Stimulated activated CD4-positive, alpha-beta T cell treated with anti-CD3 and anti-CD28 coated beads, Interleukin-4, amount 100 ng/mL, for 24 hours (primary cell): Measurements from ENCODE around the gene UTS2R.

Experiments used
- DNase-seq: peaks from one replicate; pipeline ENCODE4 v3.0.0-alpha.2; 2020

Gene UTS2R

DNA sequence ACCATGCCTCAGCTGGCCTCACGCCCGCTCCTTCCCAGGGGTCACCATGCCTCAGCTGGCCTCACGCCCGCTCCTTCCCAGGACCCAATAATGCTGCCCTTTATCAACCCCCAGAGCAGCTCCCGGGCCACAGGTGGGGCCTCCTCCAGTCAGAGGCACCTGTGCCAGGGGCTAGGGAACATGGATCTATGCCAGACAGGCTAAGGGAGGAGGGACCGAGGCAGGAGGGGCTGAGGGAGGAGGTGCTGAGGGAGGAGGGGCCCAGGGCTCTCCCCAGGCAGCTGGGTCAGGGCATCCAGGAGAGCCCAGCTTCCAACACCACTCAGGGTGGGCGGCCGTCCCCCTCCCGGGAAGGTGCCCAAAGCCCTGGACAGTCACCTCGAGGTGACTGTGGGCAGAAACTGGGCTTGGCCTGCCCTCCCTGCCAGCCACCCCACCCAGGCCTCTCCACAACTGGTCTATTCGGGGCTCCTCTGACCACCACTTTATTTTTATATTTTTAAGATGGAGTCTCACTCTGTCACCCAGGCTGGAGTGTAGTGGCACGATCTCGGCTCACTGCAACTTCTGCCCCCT, 19.4 kb downstream of the UTS2R start:
- no peak for DNase-seq

DNA sequence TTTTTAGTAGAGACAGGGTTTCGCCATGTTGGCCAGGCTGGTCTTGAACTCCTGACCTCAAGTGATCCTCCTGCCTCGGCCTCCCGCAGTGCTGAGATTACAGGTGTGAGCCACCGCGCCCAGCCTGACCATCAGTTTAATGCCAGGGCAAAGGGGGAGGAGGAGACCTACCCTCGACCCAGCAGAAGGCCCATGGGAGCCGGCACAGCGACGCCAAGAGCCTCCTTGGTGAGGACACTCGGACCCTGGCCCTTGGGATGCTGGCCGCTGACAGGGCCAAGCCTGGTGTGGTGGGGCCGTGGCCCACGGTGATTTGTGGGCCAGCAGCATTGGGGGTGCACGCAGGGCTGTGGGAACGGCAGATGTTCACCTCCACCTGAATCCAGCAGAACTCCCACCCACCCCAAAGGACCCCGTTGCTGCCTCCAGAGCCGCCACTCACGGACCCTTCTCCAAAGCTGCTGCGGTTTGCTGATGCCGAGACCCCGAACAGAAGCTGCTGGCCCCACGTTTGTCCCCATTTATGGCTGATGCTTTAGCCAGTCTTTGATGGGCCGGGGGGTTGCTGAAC, 20.0 kb downstream of the UTS2R start:
- no peak for DNase-seq

DNA sequence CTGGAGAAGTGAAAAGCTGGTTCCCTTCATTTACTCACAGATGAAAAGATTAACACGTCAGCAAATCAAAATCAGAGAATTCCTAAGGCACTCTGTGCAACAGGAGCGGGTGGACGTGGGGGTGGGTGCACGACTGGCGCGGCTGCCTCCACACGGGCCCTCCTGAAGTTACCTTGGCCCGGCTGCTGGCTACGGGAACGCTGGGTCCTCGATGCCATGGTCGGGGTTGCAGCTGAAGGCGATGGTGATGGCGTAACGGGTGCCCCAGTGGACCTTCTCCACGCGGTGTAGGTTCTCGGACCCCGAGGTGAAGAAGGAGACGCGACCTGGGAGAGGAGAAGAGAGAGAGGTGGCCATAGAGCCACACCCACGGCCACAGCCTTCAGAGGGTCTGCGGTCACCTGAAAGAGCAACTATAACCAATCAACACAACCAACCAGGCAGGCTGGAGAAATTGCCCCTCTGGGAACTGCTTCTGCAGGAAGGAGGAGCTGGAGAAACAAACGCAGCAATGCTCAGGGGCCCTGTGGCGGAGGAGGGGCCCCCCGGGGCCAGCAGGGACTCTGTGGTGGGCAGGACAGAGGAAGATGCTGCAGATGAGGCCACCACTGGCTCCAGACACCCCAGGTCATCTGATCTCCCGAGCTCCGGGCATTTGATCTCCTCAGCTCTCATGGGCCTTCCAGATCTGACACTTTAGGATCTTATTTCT, 20.8 kb downstream of the UTS2R start:
- no peak for DNase-seq

DNA sequence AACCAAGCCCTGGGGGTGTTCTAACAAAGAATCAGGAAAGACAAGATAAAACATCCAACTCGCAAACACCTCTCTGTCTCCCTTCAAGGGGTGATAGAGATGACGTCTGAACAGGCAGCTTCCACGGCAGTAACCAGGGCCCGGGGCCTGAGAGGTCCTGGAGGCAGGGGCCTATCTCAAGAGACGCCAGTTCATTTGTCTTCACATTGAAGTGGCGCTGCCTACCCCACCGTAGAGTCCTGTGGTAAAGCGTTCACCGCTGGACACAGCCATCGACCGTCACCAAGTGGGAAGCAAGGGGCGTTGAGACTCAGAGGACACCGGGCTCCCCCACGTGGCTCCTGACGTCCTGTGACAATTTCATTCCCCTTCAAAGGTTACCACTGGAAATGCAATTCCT, 21.4 kb downstream of the UTS2R start:
- DNase-seq, result no peak

DNA sequence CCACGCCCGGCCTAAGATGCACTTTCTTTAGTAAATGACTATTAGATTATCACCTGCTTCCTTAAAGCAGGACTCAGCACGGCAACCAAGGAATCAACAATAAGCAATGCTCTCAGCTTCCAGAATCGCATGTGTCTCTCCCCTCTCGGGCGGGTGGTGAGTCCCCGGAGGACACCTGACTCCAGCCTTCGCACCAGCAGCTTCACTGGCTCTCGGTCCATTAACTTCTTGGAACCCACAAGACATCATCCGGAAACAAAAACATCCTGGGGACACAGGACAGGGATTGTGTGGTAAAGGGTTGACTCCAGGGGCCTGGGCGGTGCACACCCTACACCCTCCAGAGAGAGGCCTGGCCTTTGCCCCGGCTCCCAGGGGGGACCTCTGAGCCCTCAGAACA, 22.7 kb downstream of the UTS2R start:
- no peak for DNase-seq

DNA sequence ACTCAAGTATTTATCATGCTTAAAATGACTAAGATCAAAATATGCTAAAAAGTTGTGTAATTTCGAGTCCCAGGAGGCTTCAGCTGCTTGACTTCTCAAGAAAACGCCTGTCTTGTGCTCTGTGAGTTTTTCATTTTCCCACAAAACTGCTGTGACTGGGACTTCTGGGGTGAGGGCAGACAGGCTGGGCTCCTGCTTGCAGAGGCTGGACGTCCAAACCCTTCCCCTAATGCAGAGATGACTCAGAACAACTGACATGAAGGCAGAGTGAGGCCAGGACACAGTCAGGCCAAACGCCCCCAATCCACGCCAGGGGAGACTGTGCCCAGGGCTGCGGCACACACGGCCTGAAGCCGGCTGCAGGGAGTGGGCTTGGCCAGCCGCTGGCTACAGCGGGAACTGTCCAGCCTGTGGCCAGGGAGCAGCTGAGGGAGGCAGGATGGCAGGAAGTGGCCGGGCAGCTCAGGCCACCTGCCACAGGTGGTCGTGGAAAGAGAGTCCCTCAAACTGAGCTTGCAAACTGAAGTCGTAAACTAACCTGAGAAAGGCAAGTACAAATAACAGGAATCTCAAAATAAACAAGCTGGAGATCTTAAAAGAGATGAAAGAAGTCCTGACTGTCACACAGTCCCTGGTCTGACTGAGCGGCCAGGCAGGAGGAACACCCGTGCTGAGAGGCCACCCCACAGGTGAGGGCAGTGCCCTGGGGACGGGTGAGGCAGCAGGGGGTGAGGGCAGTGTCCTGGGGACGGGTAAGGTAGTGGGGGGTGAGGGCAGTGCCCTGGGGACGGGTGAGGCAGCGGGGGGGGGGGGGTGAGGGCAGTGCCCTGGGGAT, 25.3 kb downstream of the UTS2R start:
- DNase-seq, result no peak

DNA sequence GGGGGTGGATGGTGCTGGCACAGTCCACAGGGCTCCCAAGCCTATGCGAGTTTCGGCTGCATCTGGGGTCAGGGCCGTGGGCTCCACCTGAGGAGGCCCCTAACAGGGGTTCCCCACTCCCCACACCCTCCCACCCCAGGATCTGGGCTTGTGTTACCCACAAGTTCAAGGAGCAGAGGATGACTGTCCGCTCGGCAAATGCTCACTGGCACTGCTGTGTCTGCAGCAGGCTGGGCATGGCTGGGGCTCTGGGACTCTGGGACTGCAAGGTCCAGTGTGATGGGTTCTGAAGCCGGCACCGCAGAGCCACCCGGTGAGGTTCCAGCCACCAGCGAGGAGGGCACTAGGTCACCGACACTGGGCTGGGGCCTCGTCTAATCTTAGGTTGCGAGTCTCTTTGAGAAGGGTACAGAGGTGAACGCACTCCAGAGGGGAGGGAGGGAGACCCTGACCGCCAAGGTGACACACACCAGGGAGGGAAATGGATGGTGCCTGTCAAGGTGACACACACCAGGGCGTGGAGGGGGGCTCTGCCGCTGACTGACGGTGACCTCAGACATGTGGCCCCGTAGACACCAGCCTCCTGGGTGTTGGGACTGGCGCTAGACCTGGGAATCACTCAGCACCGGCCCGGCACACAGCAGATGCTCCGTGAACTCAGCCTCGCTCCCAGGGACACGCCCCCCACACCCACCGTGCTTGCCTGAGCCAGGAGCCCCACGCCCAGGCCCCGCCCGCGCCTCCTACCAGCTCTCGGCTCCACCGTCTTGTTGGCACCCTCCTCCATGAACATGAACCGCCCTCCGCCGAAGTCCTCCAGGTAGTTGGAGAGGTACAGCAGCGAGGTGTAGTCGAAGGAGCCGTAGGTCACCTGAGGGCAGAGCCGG, 26.1 kb downstream of the UTS2R start:
- DNase-seq, result no peak

DNA sequence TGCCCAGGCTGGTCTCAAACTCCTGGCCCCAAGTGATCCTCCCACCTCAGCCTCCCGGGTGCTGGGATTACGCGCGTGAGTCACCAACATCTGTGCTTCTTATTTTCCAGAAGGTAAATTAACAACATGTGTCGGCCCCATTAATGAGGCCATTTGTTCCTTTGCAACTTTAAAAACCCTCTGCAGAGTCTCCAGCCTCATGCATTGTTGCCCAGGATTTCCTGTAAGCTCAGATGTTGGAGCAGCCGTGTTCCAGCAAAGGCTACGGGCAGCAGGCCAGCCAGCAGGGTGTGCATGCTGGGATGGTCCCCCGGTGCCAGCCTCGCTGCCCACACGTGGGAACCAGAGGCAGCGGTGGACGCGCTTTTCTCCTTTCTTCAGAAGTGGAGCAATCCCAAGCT, 27.5 kb downstream of the UTS2R start:
- DNase-seq, result no peak

DNA sequence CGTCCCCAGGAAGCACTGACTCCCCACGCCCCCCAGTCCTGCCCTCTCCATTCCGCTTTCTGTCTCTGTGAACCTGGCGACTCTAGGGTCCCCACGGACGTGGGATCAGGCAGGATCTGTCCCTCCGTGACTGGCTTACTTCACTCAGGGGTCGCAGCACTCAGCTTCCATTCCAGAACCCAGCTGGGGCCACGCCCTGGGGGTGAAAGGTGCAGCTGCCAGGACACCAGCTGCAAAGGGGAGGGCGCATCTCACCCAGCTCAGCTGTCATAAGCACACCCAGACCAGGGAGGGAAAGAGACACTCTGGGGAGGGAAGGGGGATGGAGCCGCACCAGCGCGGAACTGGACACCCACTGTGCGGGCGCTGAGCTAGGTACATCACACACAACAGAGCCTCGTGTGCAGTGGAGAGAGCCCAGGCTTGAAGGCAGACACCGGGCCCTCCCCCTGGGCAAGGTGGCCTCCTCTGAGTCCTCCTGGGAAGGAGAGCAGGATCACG, 28.1 kb downstream of the UTS2R start:
- no peak for DNase-seq

DNA sequence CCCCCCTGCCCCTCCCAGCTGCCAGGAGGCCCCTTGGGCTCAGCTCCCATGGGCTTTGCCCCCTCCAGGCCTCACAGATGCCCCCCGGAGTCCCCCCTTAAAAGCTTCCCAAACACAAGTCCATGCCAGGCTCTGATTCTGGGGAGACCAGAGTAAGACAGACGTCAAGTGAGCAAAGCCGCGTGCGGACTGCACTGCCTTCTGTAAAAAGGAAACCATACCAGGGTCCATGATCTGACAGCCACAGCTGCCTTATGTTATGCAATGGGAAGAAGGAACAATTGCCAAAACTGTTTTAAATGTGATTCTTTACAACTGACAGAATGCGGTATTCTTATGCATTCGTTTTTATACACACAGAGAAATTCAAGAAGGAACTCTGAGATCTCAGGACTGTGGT, 28.6 kb downstream of the UTS2R start:
- no peak for DNase-seq

DNA sequence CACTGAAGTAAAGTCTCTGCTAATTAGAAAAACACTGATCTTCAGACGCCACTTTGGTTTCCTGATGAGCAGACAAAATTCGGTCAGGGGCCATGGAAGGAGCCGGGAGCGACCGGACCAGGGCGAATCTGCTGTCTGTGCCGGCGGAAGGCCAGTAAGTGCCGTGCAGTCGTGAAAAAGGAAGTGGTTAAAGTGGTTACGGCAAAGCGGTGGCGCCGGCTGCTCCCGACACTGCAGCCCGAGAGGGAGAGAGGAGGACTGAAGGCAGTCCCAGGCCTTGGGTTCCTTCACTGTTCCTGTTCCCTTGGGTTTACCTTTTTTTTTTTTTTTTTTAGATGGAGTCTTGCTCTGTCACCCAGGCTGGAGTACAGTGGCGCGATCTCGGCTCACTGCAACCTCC, 29.3 kb downstream of the UTS2R start:
- DNase-seq, result peak; percentile 51

DNA sequence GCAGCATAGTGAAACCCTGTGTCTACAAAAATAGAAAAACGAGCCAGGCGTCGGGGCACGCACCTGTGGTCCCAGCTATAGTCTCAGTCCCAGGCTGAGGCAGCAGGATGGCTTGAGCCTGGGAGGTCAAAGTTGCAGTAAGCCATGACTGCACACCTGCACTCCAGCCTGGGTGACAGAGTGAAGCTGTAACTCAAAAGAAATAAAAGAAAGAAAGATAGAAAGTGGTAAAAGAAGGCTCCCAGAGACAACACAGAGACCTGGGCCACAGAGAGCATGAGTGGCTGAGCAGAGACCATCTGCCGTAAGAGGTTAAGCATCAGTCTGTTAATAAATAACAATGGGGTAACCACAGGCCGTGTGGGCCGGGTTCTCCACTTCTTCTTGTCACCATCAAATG, 31.3 kb downstream of the UTS2R start:
- DNase-seq, result no peak

DNA sequence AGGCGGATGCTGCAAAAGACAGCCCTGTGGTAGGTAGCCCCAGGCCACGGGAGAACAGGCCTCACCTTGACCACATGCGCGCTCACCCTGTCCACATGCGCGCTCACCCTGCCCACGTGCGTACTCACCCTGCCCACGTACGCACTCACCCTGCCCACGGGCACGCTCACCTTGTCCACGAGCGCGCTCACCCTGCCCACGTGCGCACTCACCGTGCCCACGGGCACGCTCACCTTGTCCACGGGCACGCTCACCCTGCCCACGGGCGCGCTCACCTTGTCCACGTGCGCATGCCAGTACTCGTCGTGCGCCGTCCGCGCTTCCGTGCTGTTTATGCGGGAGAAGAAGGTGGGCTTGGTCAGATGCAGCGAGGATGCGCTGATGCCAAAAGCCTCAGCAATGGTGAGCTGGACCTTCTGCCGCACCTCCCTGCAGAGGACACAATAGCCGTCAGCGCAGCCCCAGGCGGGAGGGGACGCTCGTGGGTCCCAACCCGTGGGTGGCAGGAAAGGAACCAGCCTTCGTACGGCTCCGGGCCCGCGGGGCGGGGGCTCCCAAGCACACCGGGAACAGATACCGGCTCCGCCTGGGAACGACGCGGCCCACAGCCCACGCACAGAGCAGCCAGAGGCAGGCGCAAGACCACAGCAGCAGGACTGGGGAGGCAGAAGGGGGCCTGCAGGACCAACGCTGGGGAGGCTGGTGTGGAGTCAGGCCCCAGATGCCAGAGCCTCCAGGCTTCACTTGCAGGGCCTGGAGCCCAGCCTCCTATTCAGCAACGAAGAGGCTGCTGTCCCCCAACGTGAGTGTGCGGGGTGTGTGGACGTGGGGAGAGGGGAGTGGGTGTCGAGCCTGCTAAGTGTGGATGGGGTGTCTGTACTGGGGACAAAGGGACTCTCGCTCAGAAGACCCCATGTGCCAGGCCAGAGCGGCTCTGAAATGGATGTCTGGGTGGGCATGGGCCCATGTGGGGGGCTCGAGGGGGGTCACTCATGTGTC, 32.4 kb downstream of the UTS2R start:
- DNase-seq, result no peak

DNA sequence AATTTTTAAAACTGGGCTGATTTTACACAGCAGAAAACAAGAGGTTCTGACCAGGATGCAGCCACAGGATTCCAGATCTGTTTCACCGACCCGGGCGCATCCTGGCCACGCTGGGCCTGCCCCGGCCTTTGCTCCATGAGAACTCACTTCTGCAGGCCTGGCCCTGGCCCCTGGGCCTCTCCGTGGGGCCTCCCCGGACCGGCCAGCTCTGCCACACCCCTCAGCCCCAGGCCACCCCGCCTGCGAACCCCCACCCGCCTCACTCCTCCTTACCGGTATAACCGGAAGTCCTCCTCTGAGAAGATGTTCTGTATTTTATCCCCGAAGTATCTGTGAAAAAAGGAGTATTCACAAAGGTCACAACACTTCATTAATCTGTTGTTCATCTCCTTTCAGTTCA, 33.5 kb downstream of the UTS2R start:
- no peak for DNase-seq

DNA sequence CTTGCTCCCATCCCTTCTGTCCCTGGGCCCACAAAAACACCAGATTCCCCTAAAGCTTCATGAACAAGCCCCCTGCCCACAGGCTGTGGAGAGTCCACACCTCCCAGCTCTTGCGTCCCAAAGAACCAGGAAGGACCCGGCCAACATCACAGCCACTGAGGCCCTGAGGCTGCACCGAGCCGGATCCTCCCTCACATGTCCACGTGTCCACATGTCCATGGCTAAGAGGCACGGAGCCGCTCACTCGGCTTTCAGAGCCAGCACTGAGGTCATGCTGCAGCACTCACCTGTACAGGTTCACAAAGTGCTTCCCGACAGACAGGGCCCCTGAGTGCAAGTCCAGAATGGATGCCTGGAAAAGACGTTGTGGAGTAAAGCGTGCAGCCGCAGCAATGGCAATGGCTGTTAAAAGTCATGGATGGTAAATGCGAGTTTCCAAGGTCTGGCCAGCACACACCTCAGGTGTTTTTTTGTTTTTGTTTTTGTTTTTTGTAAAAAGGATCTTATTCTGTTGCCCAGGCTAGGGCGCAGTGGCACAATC, 34.6 kb downstream of the UTS2R start:
- no peak for DNase-seq

DNA sequence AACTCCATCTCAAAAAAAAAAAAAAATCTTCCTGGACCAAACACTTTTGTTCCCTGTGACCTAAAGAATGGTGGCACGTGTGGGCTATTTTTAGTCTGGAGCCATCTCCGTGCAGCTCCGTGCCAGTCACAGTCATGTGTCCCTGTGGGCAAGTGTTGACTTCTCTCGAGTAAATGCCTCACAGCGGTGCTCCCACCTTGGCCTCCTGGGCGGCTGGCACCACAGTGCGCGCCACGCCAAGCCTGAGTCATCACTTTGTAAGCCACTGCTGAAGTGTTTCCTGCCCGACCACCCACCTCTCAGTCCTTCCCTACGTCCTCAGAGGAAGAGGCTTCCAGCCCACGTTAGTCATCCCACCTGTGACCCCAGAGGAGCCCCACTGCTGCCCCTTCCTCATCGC, 35.7 kb downstream of the UTS2R start:
- DNase-seq, result no peak

DNA sequence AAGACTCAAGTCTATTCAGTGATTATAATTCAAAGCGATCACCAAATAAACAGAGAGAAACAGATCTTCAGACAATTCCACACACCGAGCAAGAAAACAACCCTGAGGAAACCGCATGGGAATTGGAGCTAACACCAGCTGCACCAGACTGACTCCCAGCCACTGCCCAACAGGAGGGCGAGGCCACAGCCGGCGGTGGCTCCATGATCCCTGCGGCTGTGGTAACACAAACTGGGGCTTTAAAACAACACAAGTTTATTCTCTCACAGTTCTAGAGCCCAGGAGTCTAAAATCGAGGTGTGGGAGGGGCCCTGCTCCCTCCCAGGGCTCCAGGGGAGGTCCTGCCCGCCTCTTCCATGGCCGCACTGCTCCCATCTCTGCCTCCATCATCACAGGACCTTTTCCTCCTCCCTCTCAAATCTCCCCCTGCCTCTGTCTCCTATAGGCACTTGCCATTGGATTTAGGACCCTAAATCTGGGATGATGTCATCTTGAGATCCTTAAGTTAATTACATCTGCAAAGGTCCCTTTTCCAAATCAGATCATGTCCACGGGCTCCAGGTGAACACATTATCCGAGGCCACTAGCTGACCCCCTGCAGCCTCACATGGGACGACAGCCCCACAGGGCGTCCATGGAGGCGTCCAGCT, 36.8 kb downstream of the UTS2R start:
- DNase-seq, result no peak

DNA sequence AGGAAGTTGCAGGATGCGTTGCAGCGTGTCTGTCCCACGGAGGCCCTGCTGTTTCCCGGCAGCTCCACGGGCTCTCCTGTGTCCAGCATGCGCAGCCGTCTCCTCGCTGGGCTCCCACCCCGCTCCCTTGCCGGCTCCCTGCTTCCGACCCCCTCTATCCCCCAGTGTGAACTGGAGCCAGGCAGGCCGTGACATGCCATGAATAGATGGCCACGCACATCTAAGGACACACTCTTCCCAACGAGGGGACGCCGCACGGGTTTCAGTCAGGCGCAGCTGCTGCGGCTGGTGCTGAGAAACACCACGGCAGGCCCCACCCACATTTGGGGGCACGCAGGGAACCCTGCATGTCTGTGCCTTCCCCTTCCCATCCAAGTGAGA, 37.4 kb downstream of the UTS2R start:
- no peak for DNase-seq

DNA sequence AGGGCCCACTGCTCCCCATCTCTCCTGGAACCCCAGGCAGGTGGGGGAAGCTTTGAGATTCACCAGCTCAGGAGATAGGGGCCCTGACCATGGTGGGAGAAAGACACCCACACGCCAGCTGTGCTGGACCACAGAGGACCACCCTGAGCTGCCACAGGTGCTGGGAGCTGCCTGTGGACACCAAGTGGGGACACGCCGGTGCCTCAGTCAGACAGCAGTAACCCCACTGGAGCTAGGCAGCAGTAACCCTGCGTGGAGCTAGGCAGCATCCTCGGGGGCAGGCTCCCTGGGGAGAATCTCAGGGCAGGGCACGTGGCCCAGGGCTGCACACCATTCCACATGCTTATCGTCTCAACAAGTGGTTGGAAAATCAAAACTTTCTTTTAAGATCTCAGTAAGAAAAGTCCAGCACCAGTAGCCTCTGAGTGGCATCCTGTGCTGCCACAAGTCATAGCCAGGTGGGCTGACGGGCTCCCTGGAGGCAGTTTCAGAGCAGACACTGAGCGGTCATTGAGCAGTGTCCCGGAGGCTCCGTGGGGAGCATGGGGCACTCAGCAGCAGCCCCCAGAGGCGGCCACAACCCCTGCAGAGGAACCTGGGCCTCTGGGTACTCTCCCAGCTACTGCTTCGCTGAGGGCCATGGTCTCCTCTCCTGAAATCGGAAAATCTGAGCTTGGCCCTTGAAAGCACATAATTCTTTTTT, 38.6 kb downstream of the UTS2R start:
- no peak for DNase-seq
